Trophoblast cell (in vitro differentiated cells and primary cell): ENCODE results near the gene GABBR1.

Experiments
- DNase-seq, 2 donors: peaks; one replicate each; pipeline ENCODE4 v3.0.0-alpha.2; 2016
- H2AFZ ChIP-seq: 2 replicates; pipeline ENCODE4 v1.6.1; 2013; ENCODE audit warnings: low read length, moderate library complexity, mild to moderate bottlenecking; ENCODE audit not compliant: insufficient read depth, poor library complexity
- H2AK5ac ChIP-seq: 2 replicates; pipeline ENCODE4 v1.6.1; 2013; ENCODE audit warnings: mild to moderate bottlenecking, low read length
- H2BK120ac ChIP-seq: 2 replicates; pipeline ENCODE4 v1.6.1; 2013; ENCODE audit warnings: low read length, mild to moderate bottlenecking, moderate library complexity; ENCODE audit not compliant: insufficient read depth, poor library complexity
- H2BK12ac ChIP-seq: 2 replicates; pipeline ENCODE4 v1.6.1; 2013; ENCODE audit warnings: mild to moderate bottlenecking, low read length, moderate library complexity
- H2BK5ac ChIP-seq: 2 replicates; pipeline ENCODE4 v1.6.1; 2013; ENCODE audit warnings: low read length, low read depth, moderate library complexity, mild to moderate bottlenecking; ENCODE audit not compliant: poor library complexity
- H3K14ac ChIP-seq: 2 replicates; pipeline ENCODE4 v1.6.1; 2013; ENCODE audit warnings: mild to moderate bottlenecking, low read length
- H3K18ac ChIP-seq: 2 replicates; pipeline ENCODE4 v1.6.1; 2013; ENCODE audit warnings: mild to moderate bottlenecking, low read length
- H3K23ac ChIP-seq: 2 replicates; pipeline ENCODE4 v1.6.1; 2013; ENCODE audit warnings: low read length
- H3K27ac ChIP-seq: 2 replicates; pipeline ENCODE4 v1.5.1; 2013; ENCODE audit warnings: low read depth, mild to moderate bottlenecking, inconsistent platforms, low read length, moderate library complexity
- H3K27me3 ChIP-seq: 2 replicates; pipeline ENCODE4 v1.6.1; 2013; ENCODE audit warnings: inconsistent platforms, mild to moderate bottlenecking, low read length, moderate library complexity; ENCODE audit not compliant: insufficient read depth
- H3K36me3 ChIP-seq, 2 experiments: 1 replicate in 1 of 2; 2 replicates in 1 of 2; pipeline ENCODE4 v1.6.1; 2013; ENCODE audit warnings: low read length in 2 of 2, mild to moderate bottlenecking in 2 of 2, moderate library complexity in 1 of 2; ENCODE audit not compliant: insufficient read depth in 2 of 2, control insufficient read depth in 1 of 2
- H3K4ac ChIP-seq: 2 replicates; pipeline ENCODE4 v1.6.1; 2013; ENCODE audit warnings: low read depth, mild to moderate bottlenecking, low read length, moderate library complexity
- H3K4me1 ChIP-seq, 2 experiments: 1 replicate in 1 of 2; 2 replicates in 1 of 2; pipeline ENCODE4 v1.6.1; 2013; ENCODE audit warnings: low read length in 2 of 2, mild to moderate bottlenecking in 2 of 2, moderate library complexity in 1 of 2; ENCODE audit not compliant: insufficient read depth in 2 of 2, control insufficient read depth in 1 of 2
- H3K4me2 ChIP-seq: 2 replicates; pipeline ENCODE4 v1.6.1; 2013; ENCODE audit warnings: inconsistent platforms, mild to moderate bottlenecking, low read length, moderate library complexity
- H3K4me3 ChIP-seq: 2 replicates; pipeline ENCODE4 v1.5.1; 2013; ENCODE audit warnings: mild to moderate bottlenecking, low read depth, low read length, inconsistent platforms
- H3K79me1 ChIP-seq: one replicate; pipeline ENCODE4 v1.6.1; 2013; ENCODE audit warnings: low read length
- H3K79me2 ChIP-seq: 2 replicates; pipeline ENCODE4 v1.6.1; 2013; ENCODE audit warnings: low read length, mild to moderate bottlenecking; ENCODE audit not compliant: control insufficient read depth, insufficient read depth, poor library complexity
- H3K9ac ChIP-seq: 2 replicates; pipeline ENCODE4 v1.6.1; 2013; ENCODE audit warnings: mild to moderate bottlenecking, low read length
- H3K9me3 ChIP-seq: 2 replicates; pipeline ENCODE4 v1.6.1; 2013; ENCODE audit warnings: low read depth, mild to moderate bottlenecking, control low read depth, inconsistent platforms, low read length; ENCODE audit not compliant: insufficient read depth
- H4K12ac ChIP-seq: 2 replicates; pipeline ENCODE4 v1.6.1; 2013; ENCODE audit warnings: low read depth, mild to moderate bottlenecking, low read length, moderate library complexity
- H4K8ac ChIP-seq: 2 replicates; pipeline ENCODE4 v1.6.1; 2013; ENCODE audit warnings: low read depth, mild to moderate bottlenecking, low read length, moderate library complexity
- H4K91ac ChIP-seq: one replicate; pipeline ENCODE4 v1.6.1; 2013; ENCODE audit warnings: low read depth, mild to moderate bottlenecking, low read length, moderate library complexity
- WGBS: extraction: QIAGEN DNeasy Blood & Tissue Kit; methylation state at CpG from one replicate; pipeline ENCODE4 v1.1.7; 2013; ENCODE audit warnings: missing lambda C conversion rate; ENCODE audit not compliant: insufficient read length, insufficient coverage; ENCODE audit errors: extremely low coverage; 5-methylcytosine and 5-hydroxymethylcytosine counted together

The GABBR1 gene

GRCh38 chr6:29524444-29525310, 108.3 kb downstream of the GABBR1 start:
- H3K9ac ChIP-seq: no peak overlapping the region
- no peak overlapping the region for H2AK5ac ChIP-seq
- H2BK120ac ChIP-seq: no peak overlapping the region

DNA sequence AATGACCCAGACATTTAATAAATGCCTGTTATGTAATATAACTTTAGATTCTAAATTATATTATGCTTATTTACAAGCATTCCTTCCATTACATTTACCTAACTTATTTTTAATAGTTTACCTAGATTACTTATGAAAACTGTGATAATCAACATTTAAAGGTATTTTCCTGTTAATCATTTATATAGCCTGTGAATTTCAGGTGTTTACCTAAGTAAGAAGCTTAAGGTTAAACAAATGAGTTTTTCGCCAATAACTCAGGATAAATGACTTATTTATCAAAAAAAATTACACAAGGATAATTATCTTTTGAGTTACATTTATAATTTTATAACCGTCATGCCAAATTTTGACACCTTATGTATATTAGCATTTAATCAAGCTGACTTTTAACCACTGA, 108.9 kb downstream of the GABBR1 start:
- Histone ChIP-seq H4K8ac (no peak overlapping the region), H3K79me2 (no peaks in the 10 kb centered on the region), H4K12ac (no peak overlapping the region), H2AK5ac (no peak overlapping the region), H3K4me2 (no peak overlapping the region), H2BK12ac (no peak overlapping the region), H3K4me3 (no peak overlapping the region), H3K14ac (no peak overlapping the region), H3K4me1 (no peaks in the 10 kb centered on the region), H3K79me1 (no peaks in the 10 kb centered on the region), H3K23ac (no peak overlapping the region), H3K9me3 (peaks cover 5% of the 10 kb centered on the region), H2AFZ (no peak overlapping the region), H4K91ac (no peak overlapping the region), H3K4ac (no peak overlapping the region), H3K9ac (no peak overlapping the region), H3K18ac (no peak overlapping the region), H2BK120ac (no peak overlapping the region), H2BK5ac (no peak overlapping the region), H3K27ac (no peak overlapping the region), H3K36me3 (no peaks in the 10 kb centered on the region), H3K27me3 (no peaks in the 10 kb centered on the region)
- no peak for DNase-seq
- WGBS: no CpG with 5 or more reads among the region's 2 CpGs

More at GRCh38 chr6:29524444-29525310, 108.3 kb downstream of the GABBR1 start:
- no CpG with 5 or more reads among the region's 7 CpGs for WGBS
- Histone ChIP-seq H3K4ac (no peak overlapping the region), H3K23ac (no peak overlapping the region), H3K36me3 (no peaks in the 10 kb centered on the region), H3K27ac (no peak overlapping the region), H3K18ac (no peak overlapping the region), H2BK5ac (no peak overlapping the region), H3K4me2 (no peak overlapping the region), H3K79me2 (no peaks in the 10 kb centered on the region), H2AFZ (no peak overlapping the region), H3K79me1 (no peaks in the 10 kb centered on the region), H4K8ac (no peak overlapping the region), H3K9me3 (peaks cover 5% of the 10 kb centered on the region), H3K4me3 (no peak overlapping the region), H3K14ac (no peak overlapping the region), H2BK12ac (no peak overlapping the region), H3K27me3 (no peaks in the 10 kb centered on the region), H4K91ac (no peak overlapping the region), H4K12ac (no peak overlapping the region), H3K4me1 (no peaks in the 10 kb centered on the region)
- no peak for DNase-seq

GRCh38 chr6:29522227-29522626, 110.8 kb downstream of the GABBR1 start:
- Histone ChIP-seq H2BK120ac (no peak overlapping the region), H3K4me1 (no peaks in the 10 kb centered on the region), H2AK5ac (no peak overlapping the region), H4K8ac (no peak overlapping the region), H3K14ac (no peak overlapping the region), H3K79me1 (no peaks in the 10 kb centered on the region), H3K23ac (no peak overlapping the region), H2AFZ (no peak overlapping the region), H3K79me2 (no peaks in the 10 kb centered on the region), H3K18ac (no peak overlapping the region), H3K27me3 (no peaks in the 10 kb centered on the region), H3K4me3 (no peak overlapping the region), H4K91ac (no peak overlapping the region), H3K4me2 (no peak overlapping the region), H3K36me3 (no peaks in the 10 kb centered on the region), H2BK12ac (no peak overlapping the region), H3K4ac (no peak overlapping the region), H3K9ac (no peak overlapping the region), H3K27ac (no peak overlapping the region), H3K9me3 (peaks cover 5% of the 10 kb centered on the region), H4K12ac (no peak overlapping the region), H2BK5ac (no peak overlapping the region)
- DNase-seq: no peak
- WGBS: no CpG with 5 or more reads among the region's 2 CpGs

- Histone ChIP-seq H3K4me2 (no peak overlapping the region), H2BK120ac (no peak overlapping the region), H3K9me3 (peaks cover 5% of the 10 kb centered on the region), H3K4me3 (no peak overlapping the region), H4K91ac (no peak overlapping the region), H3K4ac (no peak overlapping the region), H4K8ac (no peak overlapping the region), H3K27me3 (no peaks in the 10 kb centered on the region), H3K27ac (no peak overlapping the region), H3K23ac (no peak overlapping the region), H3K14ac (no peak overlapping the region), H2BK12ac (no peak overlapping the region), H3K4me1 (no peaks in the 10 kb centered on the region), H2AK5ac (no peak overlapping the region), H3K18ac (no peak overlapping the region), H2BK5ac (no peak overlapping the region), H3K9ac (no peak overlapping the region), H3K36me3 (no peaks in the 10 kb centered on the region), H2AFZ (no peak overlapping the region), H3K79me1 (no peaks in the 10 kb centered on the region), H3K79me2 (no peaks in the 10 kb centered on the region), H4K12ac (no peak overlapping the region)
- no CpG with 5 or more reads among the region's 8 CpGs for WGBS
- DNase-seq: no peak
Measured at GRCh38 chr6:29521006-29521680, 111.8 kb downstream of the GABBR1 start.
